A673 (cell line): ENCODE measurements around the gene TNNI3. TPM values are rescaled to one million over a fixed set of nuclear protein-coding genes. Genes with fewer than 3 reads are reported as not detected.

Experiments
- BruUV-seq: library from RNA; stranded (reverse); fragments of 400-500 nt; replicated peaks from 2 replicates; lab custom pipeline; 2021; lab: Mats Ljungman, UMichigan
- CTCF ChIA-PET: fragments of 300-600 bp; sonication (Branson Sonifier 250); formaldehyde crosslinking; loops from one replicate; lab custom pipeline; 2022; ENCODE audit warnings: antibody characterized with exemption; lab: Charles Lee
- POLR2A ChIA-PET: fragments of 300-600 bp; sonication (Branson Sonifier 250); formaldehyde crosslinking; loops from one replicate; lab custom pipeline; 2022; ENCODE audit warnings: antibody characterized with exemption; ENCODE audit not compliant: low non-redundant PET; lab: Charles Lee
- DNase-seq: peaks from one replicate; pipeline ENCODE4 v3.0.0-alpha.2; 2015; ENCODE audit warnings: low spot score
- H3K27ac ChIP-seq: fragments of 200-600 bp; sonication (generic); 2 replicates; pipeline ENCODE4 v1.5.1; 2016; ENCODE audit warnings: mixed run types, low read depth, mild to moderate bottlenecking, mixed read lengths, antibody characterized with exemption, low read length; ENCODE audit not compliant: poor library complexity, severe bottlenecking
- H3K27me3 ChIP-seq: fragments of 200-600 bp; sonication (generic); replicated peaks from 2 replicates; pipeline ENCODE4 v1.6.1; 2017; ENCODE audit warnings: mixed run types, low read depth, mild to moderate bottlenecking, mixed read lengths, antibody characterized with exemption, low read length; ENCODE audit not compliant: insufficient read depth, poor library complexity
- H3K36me3 ChIP-seq: fragments of 200-600 bp; sonication (generic); 2 replicates; pipeline ENCODE4 v1.6.1; 2016; ENCODE audit warnings: mixed run types, mild to moderate bottlenecking, mixed read lengths, antibody characterized with exemption, low read length; ENCODE audit not compliant: insufficient read depth, poor library complexity, severe bottlenecking
- H3K4me1 ChIP-seq: fragments of 200-600 bp; sonication (generic); 2 replicates; pipeline ENCODE4 v1.6.1; 2017; ENCODE audit warnings: mixed run types, mild to moderate bottlenecking, mixed read lengths, antibody characterized with exemption, low read length; ENCODE audit not compliant: insufficient read depth, poor library complexity, severe bottlenecking
- H3K4me3 ChIP-seq: fragments of 200-600 bp; sonication (generic); 2 replicates; pipeline ENCODE4 v1.5.1; 2016; ENCODE audit warnings: low read depth, mixed run types, mild to moderate bottlenecking, mixed read lengths, low read length; ENCODE audit not compliant: poor library complexity, severe bottlenecking
- H3K9me3 ChIP-seq: fragments of 200-600 bp; sonication (generic); 2 replicates; pipeline ENCODE4 v1.6.1; 2016; ENCODE audit warnings: mixed run types, low read depth, mild to moderate bottlenecking, mixed read lengths, antibody characterized with exemption, low read length; ENCODE audit not compliant: poor library complexity, severe bottlenecking
- CTCF ChIP-seq: fragments of 300-800, 200-600 bp; sonication (generic); conservative IDR thresholded peaks from 2 replicates; pipeline ENCODE4 v1.5.1; 2017; ENCODE audit warnings: low read depth, mild to moderate bottlenecking, antibody characterized with exemption, low read length, moderate library complexity, mixed read lengths
- EZH2 ChIP-seq: fragments of 200-600 bp; sonication (generic); IDR thresholded peaks from 2 replicates; pipeline ENCODE4 v1.6.1; 2017; ENCODE audit warnings: borderline replicate concordance, low read depth, mild to moderate bottlenecking, mixed read lengths, antibody characterized with exemption, low read length; ENCODE audit not compliant: poor library complexity, severe bottlenecking
- intact Hi-C: fragments of 100-400 bp; cut with micrococcal nuclease; formaldehyde crosslinking; loops from one replicate; pipeline ENCODE4 v1.10.0; 2022; ENCODE audit not compliant: unreplicated experiment
- total RNA-seq: library from RNA; stranded (reverse); gene quantifications from 2 replicates; pipeline ENCODE4 v1.2.3, GENCODE V29; 2021

TNNI3 gene
- total RNA-seq, 1 experiment from 2014 or later, result 12.8 TPM

GRCh38 chr19:55116232-55116858 is 41.2 kb downstream of the TNNI3 start:
- Histone ChIP-seq H3K9me3 (no peaks in the 10 kb centered on the region), H3K27ac (peak overlapping the region; percentile 79), H3K4me1 (peaks cover 15% of the 10 kb centered on the region), H3K27me3 (no peaks in the 10 kb centered on the region), H3K36me3 (no peaks in the 10 kb centered on the region), H3K4me3 (peak overlapping the region; percentile 94)
- TSS peak; percentile 42 for BruUV-seq
- no peak for TF ChIP-seq CTCF
- TF ChIP-seq EZH2, result no peak
- CTCF ChIA-PET, result interaction anchor here (0.9 kb wide), 1 partner anchor 28 kb away, joined by 5 read pairs; no protein-coding TSS in a partner anchor
- POLR2A ChIA-PET, result no interaction called here
- DNase-seq, result peak; percentile 63
- intact Hi-C loops, result no loop called here

GRCh38 chr19:55115446-55116065 is 42.0 kb downstream of the TNNI3 start:
- H3K27me3 ChIP-seq, result no peaks in the 10 kb centered on the region
- H3K9me3 ChIP-seq, result no peaks in the 10 kb centered on the region
- TF ChIP-seq CTCF (no peak), EZH2 (no peak)
- no peak for DNase-seq
- ChIA-PET POLR2A (no interaction called here), CTCF (interaction anchor here (0.9 kb wide), 1 partner anchor 27 kb away, joined by 5 read pairs; no protein-coding TSS in a partner anchor)
- no peak overlapping the region for H3K27ac ChIP-seq
- no peaks in the 10 kb centered on the region for H3K36me3 ChIP-seq
- peak overlapping the region; percentile 94 for H3K4me3 ChIP-seq
- intact Hi-C loops, result no loop called here
- peaks cover 15% of the 10 kb centered on the region for H3K4me1 ChIP-seq
- no TSS peak for BruUV-seq

GRCh38 chr19:55114566-55115145 is 42.9 kb downstream of the TNNI3 start:
- intact Hi-C loops, result no loop called here
- TF ChIP-seq EZH2 (no peak), CTCF (no peak)
- H3K4me3 ChIP-seq, result no peak overlapping the region
- ChIA-PET POLR2A (no interaction called here), CTCF (no interaction called here)
- no peaks in the 10 kb centered on the region for H3K27me3 ChIP-seq
- no peaks in the 10 kb centered on the region for H3K36me3 ChIP-seq
- H3K27ac ChIP-seq, result no peak overlapping the region
- no peaks in the 10 kb centered on the region for H3K9me3 ChIP-seq
- no TSS peak for BruUV-seq
- peaks cover 15% of the 10 kb centered on the region for H3K4me1 ChIP-seq
- no peak for DNase-seq
